T-helper 17 cell (primary cell): ENCODE data around the gene APOC3. TPM values are rescaled to one million over a fixed set of nuclear protein-coding genes. Genes with fewer than 3 reads are reported as not detected.

Experiments used
- ATAC-seq: fragments of 150-1000 bp; cut with Tn5 transposase; 2 replicates; pipeline ENCODE4 v1.10.0; 2021; ENCODE audit warnings: mild to moderate bottlenecking, moderate library complexity
- DNase-seq, 3 donors: peaks; one replicate each; pipeline versions ENCODE4 v3.0.0 to v3.0.0-alpha.2; 2020 to 2021
- H3K9me3 ChIP-seq: one replicate; pipeline ENCODE4 v1.7.0; 2013; ENCODE audit warnings: low read length, mild to moderate bottlenecking; ENCODE audit not compliant: control insufficient read depth, poor library complexity, severe bottlenecking
- H3K27ac Mint-ChIP-seq: one replicate; pipeline ENCODE4 v1.8.0; 2022; ENCODE audit warnings: mild to moderate bottlenecking, moderate library complexity, mixed read lengths
- H3K27me3 Mint-ChIP-seq: one replicate; pipeline ENCODE4 v1.8.0; 2022; ENCODE audit warnings: mixed read lengths
- H3K36me3 Mint-ChIP-seq: one replicate; pipeline ENCODE4 v1.8.0; 2022; ENCODE audit warnings: low read depth, mixed read lengths
- H3K4me1 Mint-ChIP-seq: one replicate; pipeline ENCODE4 v1.8.0; 2022; ENCODE audit warnings: mild to moderate bottlenecking, mixed read lengths
- H3K4me3 Mint-ChIP-seq: one replicate; pipeline ENCODE4 v1.8.0; 2022; ENCODE audit warnings: mild to moderate bottlenecking, moderate library complexity, mixed read lengths
- total RNA-seq, 4 donors: library from RNA in 2 of 4; stranded (reverse) in 2 of 4; gene quantifications; one replicate each; pipeline ENCODE4 v1.2.3 and lab custom pipeline; 2022 to 2026

The APOC3 gene
- total RNA-seq, 2 donors from 2014 or later: not detected

DNA sequence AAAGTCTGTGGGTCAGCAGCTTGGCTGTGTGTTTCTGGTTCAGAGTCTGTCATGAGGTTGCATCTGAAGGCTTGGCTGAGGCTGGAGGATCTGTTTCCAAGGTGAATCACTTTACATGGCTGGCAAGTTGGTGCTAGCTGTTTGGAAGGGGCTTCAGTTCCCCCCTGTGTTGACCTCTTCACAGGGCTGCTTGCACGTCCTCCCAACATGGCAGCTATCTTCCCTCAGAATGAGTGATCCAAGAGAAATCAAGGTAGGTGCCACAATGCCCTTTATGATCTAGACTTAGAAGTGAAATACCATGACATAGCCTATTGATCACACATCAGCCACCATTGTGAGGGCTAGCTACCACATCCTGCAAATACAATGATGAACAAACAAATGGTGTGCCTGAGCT lies 16.5 kb upstream of the APOC3 start:
- H3K36me3 Mint-ChIP-seq: no peaks in the 10 kb centered on the region
- DNase-seq: no peak
- peaks cover 2% of the 10 kb centered on the region for H3K27me3 Mint-ChIP-seq
- no peaks in the 10 kb centered on the region for H3K4me1 Mint-ChIP-seq
- H3K4me3 Mint-ChIP-seq: no peak overlapping the region
- no peak for ATAC-seq
- no peak overlapping the region for H3K27ac Mint-ChIP-seq
- no peaks in the 10 kb centered on the region for H3K9me3 ChIP-seq

DNA sequence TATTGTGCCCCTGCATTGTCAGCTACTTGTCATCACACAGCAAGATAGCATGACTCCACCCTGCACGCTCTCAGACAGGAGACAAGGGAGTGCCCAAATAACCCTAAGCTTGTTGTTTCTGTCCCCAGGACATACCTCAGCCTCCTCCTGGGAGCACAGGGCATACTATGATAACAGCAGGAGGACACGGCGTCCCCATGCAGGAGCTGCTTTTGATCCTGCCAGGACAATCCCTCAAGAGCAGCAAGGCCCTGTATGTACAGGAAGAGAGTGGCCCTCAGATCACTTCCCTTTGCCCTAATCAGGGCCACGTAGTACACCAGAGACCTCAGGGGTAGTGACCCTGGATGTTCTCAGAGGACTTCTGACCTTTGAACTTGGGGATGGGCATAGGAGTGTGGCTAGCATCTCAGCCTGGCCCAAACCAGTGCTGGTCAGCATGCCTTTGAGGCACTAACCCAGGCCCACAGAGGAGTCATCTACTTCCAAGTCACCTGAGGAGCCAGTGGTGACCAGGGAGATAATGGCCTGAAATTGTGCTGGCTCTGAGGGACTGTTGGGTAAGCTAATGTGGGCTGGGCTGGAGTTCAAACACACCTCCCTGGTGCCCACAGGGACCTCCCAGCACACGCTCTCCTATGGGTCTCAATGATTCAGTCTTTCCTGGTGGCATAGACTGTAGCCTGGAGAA lies 15.8 kb upstream of the APOC3 start:
- Mint-ChIP-seq H3K27ac (no peak overlapping the region), H3K36me3 (no peaks in the 10 kb centered on the region), H3K27me3 (no peaks in the 10 kb centered on the region), H3K4me1 (no peaks in the 10 kb centered on the region), H3K4me3 (no peak overlapping the region)
- no peak for DNase-seq
- no peak for ATAC-seq
- H3K9me3 ChIP-seq: no peaks in the 10 kb centered on the region

DNA sequence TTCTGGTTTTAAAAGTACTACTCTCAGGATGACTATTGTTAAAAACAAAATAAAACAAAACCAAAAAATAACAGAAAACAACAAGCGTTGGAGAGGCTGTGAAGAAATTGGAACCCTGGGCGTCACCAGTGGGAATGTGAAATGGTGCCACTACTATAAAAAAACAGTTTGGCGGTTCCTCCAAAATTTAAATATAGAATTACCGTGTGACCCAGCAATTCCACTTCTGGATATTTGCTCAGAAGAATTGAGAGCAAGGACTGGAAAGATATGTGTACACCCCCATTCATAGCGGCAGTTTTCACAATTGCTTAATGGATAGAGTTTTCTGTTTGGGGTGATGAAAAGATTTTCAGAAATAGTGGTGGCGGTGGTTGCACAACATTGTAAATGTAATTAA lies 15.2 kb upstream of the APOC3 start:
- no peaks in the 10 kb centered on the region for H3K27me3 Mint-ChIP-seq
- H3K36me3 Mint-ChIP-seq: no peaks in the 10 kb centered on the region
- no peak overlapping the region for H3K4me3 Mint-ChIP-seq
- no peaks in the 10 kb centered on the region for H3K4me1 Mint-ChIP-seq
- DNase-seq (no peak), ATAC-seq (no peak)
- no peak overlapping the region for H3K27ac Mint-ChIP-seq
- no peaks in the 10 kb centered on the region for H3K9me3 ChIP-seq

DNA sequence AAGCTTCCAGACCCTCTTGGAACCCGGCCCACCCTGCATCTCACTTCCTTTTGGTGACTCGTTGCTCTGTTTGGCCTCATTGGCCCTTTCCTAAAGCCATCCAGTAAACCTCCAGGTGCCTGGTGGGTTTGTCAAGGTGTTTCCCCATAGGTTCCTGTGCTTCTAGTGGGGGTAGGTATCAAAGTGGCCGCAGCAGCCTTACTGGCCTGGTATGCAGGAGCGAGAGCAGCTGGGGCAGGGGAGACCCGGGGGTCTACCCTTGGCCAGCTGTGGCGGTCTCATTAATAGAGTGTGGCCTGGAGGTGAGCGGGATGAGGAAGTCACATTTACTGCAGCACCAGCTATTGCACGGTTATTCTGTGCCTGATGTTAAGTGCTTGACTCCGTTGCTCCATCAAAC lies 10.7 kb upstream of the APOC3 start:
- no peak for DNase-seq
- ATAC-seq: no peak
- Mint-ChIP-seq H3K4me3 (no peak overlapping the region), H3K36me3 (no peaks in the 10 kb centered on the region), H3K27me3 (no peaks in the 10 kb centered on the region), H3K4me1 (no peaks in the 10 kb centered on the region), H3K27ac (no peak overlapping the region)
- H3K9me3 ChIP-seq: no peaks in the 10 kb centered on the region

DNA sequence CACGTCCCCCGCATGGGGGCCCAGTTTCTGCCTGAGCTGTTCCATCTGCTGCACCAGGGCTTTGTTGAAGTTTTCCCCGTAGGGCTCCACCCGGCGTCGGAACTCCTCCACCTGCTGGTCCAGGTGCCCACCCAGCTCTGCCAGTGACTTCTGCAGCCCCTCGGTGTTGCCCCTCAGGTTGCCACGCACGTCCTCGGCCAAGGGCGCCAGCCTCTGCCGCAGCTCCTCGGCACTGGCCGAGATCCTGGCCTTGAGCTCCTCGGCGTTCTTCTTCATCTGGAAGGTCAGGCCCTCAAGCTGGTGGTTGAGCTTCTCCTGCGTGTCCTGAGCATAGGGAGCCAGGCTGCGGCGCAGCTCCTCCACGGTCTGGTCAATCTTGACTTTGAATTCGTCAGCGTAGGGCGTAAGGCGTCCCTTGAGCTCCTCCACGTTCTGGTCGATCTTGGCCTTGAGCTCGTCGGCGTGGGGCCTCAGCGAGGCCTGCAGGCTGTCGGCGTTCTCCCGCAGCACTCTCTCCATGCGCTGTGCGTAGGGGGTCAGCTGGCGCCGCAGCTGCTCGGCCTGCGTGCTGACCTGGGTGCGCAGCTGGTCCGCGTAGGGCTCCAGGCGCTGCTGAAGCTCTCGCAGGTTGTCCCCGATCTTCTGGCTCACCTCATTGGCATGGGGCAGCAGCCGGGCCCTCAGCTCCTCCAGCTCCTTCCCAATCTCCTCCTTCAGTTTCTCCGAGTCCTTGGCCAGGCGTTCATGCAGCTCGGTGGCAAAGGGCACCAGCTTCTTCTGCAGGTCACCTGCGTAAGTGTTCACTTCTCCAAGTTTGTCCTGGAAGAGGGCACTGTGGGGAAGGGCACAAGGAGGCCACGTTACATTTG lies 8.4 kb upstream of the APOC3 start:
- no peaks in the 10 kb centered on the region for H3K36me3 Mint-ChIP-seq
- no peak overlapping the region for H3K4me3 Mint-ChIP-seq
- no peak overlapping the region for H3K27ac Mint-ChIP-seq
- H3K27me3 Mint-ChIP-seq: no peaks in the 10 kb centered on the region
- no peaks in the 10 kb centered on the region for H3K9me3 ChIP-seq
- no peaks in the 10 kb centered on the region for H3K4me1 Mint-ChIP-seq
- ATAC-seq: no peak
- DNase-seq: no peak

DNA sequence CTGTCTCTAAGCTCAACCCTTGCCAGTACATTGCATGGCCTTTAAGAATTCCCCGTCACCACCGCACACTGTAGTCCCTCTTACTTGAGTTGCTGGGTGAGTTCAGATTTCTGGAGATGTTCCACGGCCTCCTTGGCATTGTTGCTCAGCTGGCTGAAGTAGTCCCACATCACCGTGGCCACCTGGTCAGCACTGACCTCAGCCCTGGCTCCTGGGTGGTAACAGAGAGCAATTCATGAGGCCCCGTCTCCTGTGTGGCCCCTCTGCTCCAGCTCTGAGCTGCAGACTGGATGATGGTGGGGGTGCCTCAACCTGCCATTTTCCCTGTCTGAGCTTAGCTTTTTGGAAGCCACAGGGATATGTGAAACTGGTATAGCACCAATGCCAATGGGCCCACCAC lies 7.1 kb upstream of the APOC3 start:
- no peaks in the 10 kb centered on the region for H3K4me1 Mint-ChIP-seq
- H3K36me3 Mint-ChIP-seq: no peaks in the 10 kb centered on the region
- no peak overlapping the region for H3K4me3 Mint-ChIP-seq
- H3K27me3 Mint-ChIP-seq: no peaks in the 10 kb centered on the region
- H3K9me3 ChIP-seq: no peaks in the 10 kb centered on the region
- DNase-seq (no peak), ATAC-seq (no peak)
- H3K27ac Mint-ChIP-seq: no peak overlapping the region

DNA sequence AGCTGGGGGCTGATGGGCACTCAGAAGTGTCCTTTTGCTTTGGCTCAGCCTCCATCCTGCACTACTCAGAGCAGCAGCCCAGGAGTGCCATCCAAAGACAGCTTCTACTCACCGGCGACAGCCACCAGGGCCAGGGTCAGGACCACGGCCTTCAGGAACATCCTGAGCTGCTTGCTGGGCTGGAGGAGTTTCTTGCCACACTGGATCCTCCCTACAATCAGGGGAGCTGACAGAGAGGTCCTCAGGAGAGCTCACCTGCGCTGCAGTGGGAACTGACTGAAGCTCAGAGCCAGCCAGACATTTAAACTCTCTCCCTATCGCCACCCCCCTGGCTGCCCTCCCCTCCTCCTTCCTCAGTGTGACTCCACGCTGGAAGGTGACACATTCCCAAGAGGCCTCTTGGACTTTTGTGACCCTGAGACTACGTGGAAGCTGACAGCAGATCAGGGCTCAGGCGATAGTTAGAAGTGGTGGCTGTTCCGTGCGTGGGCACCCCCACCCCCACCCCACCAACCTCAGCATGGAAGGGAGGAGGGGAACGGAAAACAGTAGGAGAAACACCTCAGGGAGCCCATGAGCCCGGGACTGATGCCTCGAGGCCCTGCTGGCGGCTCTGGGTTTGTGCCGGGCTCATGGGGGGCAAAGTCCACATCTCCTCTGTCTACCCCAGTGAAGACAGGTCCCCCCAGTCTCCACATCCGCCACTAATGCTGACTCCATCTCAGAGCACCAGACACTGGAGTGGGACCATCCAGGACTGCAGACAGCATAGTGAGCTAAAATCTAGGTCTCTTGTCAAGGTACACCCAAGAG lies 6.5 kb upstream of the APOC3 start, which contains the start of gene APOA4:
Gene APOA4, minus strand, starts transcription at position 274 of the 813 bp plus-strand sequence. Its CDS starts 113 bp downstream, at position 161.
- no peaks in the 10 kb centered on the region for H3K4me1 Mint-ChIP-seq
- ATAC-seq: no peak
- H3K27ac Mint-ChIP-seq: no peak within 1 kb of the TSS
- no peak within 1 kb of the TSS for H3K4me3 Mint-ChIP-seq
- H3K9me3 ChIP-seq: no peaks in the 10 kb centered on the region
- H3K36me3 Mint-ChIP-seq: no peaks in the 10 kb centered on the region
- H3K27me3 Mint-ChIP-seq: no peaks in the 10 kb centered on the region
- no peak for DNase-seq

DNA sequence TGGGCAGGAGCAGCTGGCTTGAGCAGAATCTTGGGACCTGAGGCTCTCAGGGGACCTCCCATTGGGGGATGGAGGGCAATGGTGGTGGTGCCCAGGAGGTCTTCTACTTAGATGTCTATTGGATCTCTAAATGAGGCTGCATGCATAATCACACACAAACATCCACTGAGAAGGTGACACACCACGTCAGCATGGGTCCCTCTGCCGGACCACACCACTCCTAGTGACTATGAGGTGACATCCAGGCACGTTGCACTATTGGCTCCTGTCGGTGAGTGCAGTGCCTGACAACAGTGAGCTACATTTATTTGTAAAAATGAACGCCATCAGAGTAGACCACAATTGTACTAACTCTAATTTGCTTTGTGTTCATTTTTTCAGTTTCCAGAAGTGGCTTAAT lies 4.3 kb upstream of the APOC3 start:
- H3K9me3 ChIP-seq: no peaks in the 10 kb centered on the region
- Mint-ChIP-seq H3K27ac (no peak overlapping the region), H3K27me3 (no peaks in the 10 kb centered on the region), H3K36me3 (no peaks in the 10 kb centered on the region), H3K4me1 (no peaks in the 10 kb centered on the region), H3K4me3 (no peak overlapping the region)
- no peak for DNase-seq
- ATAC-seq: no peak

DNA sequence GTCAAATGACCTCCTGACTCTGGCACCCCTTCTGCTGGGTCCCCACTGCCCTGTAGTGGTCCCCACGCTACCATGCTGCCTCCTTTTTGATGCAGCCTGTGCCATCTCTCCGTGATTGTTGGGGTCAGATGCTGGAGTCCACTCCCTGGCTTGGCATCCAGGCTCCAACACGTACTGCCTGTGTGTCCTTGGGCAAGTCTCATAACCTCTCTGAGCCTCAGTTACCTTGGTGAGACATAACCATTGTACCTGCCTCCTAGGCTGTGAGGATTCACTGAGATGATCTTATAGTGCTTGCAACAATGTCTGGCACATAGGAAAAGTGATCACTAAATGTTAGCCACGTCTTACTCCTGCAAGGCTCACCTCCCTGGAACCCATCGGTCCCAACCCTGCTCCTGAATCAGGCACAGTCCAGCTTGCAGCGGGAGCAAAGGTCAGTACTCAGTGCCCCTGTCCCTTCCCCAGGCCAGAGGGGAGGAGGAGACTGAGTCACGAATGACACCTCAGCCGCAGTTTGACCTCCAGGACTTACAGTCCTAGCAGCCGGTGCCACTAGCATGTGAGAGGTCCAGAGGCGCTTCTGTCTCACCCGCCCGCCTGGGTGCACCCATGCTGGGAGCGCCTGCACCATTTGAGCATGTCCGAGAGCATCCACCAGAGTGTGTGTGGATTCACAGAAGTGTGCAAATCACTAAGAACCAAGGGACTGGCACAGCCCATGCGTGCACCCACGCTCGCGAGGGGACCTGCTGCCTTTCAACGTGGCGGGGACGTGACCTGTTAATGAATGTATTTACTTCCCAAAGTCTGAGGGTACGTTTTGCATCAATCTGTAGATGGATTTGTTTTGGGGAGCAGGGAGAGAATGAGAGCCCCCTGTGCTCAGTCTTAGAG lies 3.6 kb upstream of the APOC3 start:
- no peak for ATAC-seq

DNA sequence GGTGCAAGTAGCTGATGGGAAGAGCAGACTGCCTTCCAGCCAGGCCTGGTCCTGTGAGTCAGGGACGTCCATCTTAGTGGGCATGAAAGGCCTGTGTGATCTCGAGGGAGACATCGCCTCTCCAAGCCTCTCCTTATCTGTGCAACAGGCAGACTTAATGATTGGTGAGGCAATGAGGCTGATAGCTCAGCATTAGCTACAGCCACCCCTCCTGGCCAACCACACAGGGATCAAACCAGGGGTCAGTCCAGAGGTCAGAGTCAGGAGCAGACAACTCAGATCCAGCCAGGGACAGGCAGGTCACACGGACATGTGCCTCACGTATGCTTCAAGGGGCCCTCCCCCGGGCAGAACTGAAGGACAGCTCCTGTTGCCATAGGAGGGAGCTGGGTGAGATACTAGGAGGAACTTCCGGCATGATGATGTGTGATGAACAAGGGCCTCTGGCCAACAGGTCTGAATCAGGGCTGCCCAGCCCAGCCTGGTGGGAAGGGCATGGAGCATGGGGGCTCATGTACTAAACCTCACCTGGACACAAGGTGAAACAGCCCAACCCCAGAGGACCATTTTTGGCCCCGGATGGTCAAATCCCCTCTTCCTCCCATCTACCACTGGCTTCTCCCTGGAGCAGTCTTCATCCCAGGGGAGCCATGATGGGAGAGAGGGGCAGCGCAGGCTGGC lies 2.8 kb upstream of the APOC3 start:
- ATAC-seq (no peak), DNase-seq (no peak)
- Mint-ChIP-seq H3K27ac (no peak overlapping the region), H3K27me3 (no peaks in the 10 kb centered on the region), H3K36me3 (no peaks in the 10 kb centered on the region), H3K4me1 (no peaks in the 10 kb centered on the region), H3K4me3 (no peak overlapping the region)
- H3K9me3 ChIP-seq: no peaks in the 10 kb centered on the region

More for the DNA sequence above, 3.6 kb upstream of the APOC3 start:
- no peaks in the 10 kb centered on the region for H3K9me3 ChIP-seq
- Mint-ChIP-seq H3K27ac (no peak overlapping the region), H3K4me1 (no peaks in the 10 kb centered on the region), H3K27me3 (no peaks in the 10 kb centered on the region), H3K4me3 (no peak overlapping the region), H3K36me3 (no peaks in the 10 kb centered on the region)
- no peak for DNase-seq

DNA sequence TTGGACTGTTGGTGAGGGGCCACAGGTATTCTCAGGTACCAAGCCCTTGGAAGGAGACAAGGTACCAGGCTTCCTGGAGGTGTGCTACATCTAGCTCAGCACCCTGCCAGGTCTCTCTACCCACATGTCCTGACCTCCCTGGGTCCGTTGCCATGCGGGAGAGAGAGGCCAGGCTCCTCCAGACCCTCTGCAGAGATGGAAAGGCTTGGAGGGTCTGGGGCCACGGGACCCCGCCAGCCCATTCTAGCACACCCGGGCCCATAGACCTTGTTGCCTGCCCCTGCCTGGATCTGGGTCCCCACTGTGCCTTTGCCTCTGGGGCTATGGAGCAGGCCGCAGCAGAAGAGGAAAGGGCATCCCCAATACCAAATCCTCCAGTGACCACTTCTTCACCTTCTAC lies 2.2 kb upstream of the APOC3 start:
- Mint-ChIP-seq H3K4me3 (no peak overlapping the region), H3K27ac (no peak overlapping the region), H3K4me1 (no peaks in the 10 kb centered on the region), H3K27me3 (no peaks in the 10 kb centered on the region), H3K36me3 (no peaks in the 10 kb centered on the region)
- no peaks in the 10 kb centered on the region for H3K9me3 ChIP-seq
- ATAC-seq (no peak), DNase-seq (no peak)
